GM19035 (cell line): Measurements from ENCODE around the gene PHC2.

ENCODE experiments used
- ATAC-seq: cut with Tn5 transposase; IDR thresholded peaks from one replicate; pipeline ENCODE4 v1.9.1; 2021; ENCODE audit not compliant: unreplicated experiment

The PHC2 gene

GRCh38 chr1:33336580-33336979, 94.3 kb downstream of the PHC2 start:
- ATAC-seq = no peak

- ATAC-seq = no peak
These were observed 95.9 kb downstream of the PHC2 start for GRCh38 chr1:33335020-33335419.

- ATAC-seq = no peak
These were observed 96.8 kb downstream of the PHC2 start for GRCh38 chr1:33334081-33334552.

GRCh38 chr1:33332881-33333280, 98.0 kb downstream of the PHC2 start:
- no peak for ATAC-seq

DNA sequence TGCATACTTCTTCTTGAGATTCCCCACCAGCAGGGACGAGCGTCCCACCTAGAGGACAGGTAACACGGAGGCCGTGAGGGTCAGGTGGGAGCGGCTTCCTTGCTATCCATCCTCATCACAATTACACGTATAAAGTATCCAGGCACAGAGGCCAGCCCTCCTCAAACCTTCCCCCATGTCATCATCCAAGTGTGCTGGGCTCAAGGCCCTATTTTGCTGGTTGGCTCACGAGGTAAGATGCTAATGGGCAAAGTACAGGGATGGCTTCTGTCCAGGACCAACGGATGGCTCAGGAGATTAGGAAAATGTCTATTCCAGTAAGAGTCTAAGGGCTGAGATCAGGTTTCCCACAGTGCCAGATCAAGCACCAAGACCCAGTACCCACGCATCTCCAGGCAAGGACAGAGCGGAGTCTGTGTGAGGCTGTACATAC, 98.5 kb downstream of the PHC2 start:
- no peak for ATAC-seq

DNA sequence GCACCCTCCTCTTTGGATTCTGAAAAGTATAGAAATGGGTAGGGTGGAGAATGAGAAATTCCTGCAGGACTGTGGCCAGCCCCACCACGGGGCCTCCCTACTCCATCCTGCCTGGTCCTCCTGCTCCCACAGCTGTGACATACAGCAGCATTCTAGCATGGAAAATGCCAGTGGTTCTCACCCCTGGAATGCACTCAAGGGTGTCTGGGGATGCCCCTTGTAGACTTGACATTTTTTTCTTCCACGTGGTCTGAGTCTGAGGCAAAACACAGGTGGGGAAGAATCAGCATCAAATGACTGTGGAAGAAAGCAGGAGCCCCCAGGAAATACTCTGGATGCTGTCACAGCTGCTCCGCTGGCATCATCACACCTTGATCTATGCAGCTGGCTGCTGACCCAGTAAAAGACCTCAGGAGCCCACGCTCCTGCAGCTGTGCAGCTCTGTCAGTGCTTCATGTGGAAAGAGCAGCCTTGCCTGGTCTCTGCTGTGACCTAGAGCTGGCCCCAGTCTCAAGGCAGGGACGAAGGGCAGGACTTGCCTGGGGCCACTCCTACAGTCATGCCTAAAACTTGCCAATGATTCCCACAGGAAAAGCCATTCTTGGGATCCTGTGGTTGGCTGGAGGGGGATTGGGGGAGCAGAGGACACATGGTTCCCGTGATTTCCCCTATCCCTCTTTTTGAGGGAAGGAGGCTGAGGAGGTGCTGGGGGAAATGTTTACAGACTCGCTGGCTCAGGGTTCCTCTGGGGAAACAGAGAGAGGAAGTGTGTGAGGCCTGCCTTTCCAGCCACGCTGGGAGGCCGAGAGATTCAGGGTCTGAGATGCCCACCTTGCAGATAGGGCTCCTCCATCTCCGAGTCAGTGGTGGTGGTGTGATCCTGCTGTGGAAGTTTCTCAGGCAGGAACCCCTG, 99.2 kb downstream of the PHC2 start:
- no peak for ATAC-seq

- no peak for ATAC-seq
These were observed 100.0 kb downstream of the PHC2 start for GRCh38 chr1:33330906-33331305.

- no peak for ATAC-seq
These were observed 100.5 kb downstream of the PHC2 start for GRCh38 chr1:33330361-33330890.

DNA sequence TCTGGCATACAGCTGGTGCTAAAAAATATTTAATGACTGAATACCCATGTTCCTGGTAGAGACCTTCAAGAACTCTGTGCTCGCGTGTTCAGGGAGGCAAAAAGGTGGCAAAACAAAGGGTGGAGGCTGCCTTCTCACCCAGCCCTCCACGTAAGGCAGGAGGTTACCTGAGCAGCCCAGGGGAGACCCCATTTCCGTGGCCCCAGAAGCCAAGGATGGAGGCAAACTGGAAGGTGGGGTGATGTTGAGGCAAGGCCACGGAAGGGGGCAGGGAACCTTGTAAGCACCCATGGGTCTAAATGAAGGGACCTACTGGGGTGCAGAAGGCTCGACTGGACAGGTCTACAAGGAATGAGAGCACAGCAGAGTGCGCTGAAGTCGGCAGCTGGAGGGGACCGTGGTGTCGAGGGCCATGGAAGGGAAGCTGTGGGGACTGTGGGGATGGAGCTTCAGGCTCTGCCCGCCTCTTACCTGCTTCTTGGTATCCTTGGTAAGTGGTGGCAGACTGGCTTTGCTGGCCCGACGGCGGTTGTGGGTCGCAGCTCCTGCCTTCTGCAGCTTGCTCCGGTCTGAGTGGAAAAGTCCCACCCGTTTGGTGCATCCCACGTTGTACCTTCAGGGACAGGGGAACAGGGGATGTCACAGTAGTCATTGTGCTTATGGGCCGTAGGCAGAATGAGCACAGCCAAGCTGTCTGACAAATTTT, 101.1 kb downstream of the PHC2 start:
- ATAC-seq = no peak

- no peak for ATAC-seq
These were observed 102.1 kb downstream of the PHC2 start for GRCh38 chr1:33328817-33329216.

GRCh38 chr1:33327587-33328325, 103.1 kb downstream of the PHC2 start:
- no peak for ATAC-seq

GRCh38 chr1:33326785-33327184, 104.1 kb downstream of the PHC2 start:
- no peak for ATAC-seq

DNA sequence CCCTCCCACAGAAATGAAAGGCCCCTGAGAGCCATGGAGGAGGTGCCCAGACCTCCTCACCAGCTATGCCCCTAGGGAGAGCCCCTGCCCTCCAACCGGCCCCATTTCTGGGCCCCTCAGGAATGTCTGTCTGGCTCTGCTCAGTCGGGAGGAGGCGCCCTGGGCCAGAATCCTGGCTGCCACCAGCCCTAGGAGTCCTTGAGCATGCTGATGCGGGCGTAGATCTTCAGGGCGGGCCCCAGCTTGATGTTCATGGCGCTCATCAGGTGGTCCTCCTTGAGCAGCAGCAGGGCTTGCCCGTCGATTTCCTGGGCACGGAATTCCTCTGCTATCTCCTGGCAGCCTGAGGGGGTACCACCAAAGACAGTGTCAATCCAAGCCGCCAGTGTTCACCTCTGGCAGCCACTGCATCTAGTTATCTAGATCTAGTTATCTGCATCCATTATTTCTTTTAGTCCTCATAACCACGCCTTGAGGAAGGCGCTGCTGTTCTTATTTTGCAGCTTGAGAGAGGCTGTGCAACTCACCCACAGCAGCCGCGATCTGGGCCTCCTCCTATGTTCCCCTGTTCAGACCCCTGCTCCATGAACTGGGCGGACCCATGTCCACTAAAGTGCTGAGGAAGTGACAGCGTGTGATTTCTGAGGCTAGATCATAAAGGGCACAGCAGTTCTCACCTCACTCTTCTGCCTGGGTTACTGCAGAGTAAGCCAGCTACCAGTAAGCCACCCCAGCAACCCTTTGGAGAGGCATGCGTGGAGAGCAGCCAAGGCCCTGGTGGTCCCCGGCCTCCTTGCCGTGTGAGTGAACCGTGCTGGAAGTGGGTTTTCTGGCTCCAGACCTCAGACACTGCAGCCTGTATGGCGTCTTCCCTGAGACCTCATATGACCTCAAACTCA, 106.0 kb downstream of the PHC2 start:
- no peak for ATAC-seq

GRCh38 chr1:33323663-33324477, 107.0 kb downstream of the PHC2 start:
- no peak for ATAC-seq

- ATAC-seq = no peak
These were observed 107.9 kb downstream of the PHC2 start for GRCh38 chr1:33322870-33323585.

- ATAC-seq = no peak
These were observed 108.8 kb downstream of the PHC2 start for GRCh38 chr1:33322109-33322508.

- no peak for ATAC-seq
These were observed 109.7 kb downstream of the PHC2 start for GRCh38 chr1:33321178-33321577.

GRCh38 chr1:33320619-33321165, 110.2 kb downstream of the PHC2 start, which contains the start of gene A3GALT2:
A3GALT2 (minus strand) TSS chr1:33321098; CDS start chr1:33321098, 0 bp downstream.
- ATAC-seq = no peak
